Activated CD4-positive, alpha-beta T cell treated with anti-CD3 and anti-CD28 coated beads, Interleukin-2, amount 10 ng/mL, durations not matched to agents 24 days and 14 days (primary cell): Measurements from ENCODE around the gene TM4SF4. TPM values are rescaled to one million over a fixed set of nuclear protein-coding genes. Genes with fewer than 3 reads are reported as not detected.
"Not testable (repeated sequence)": the region's sequence is repeated elsewhere in the genome, so short reads cannot be mapped to it uniquely, and the experiment has no call there.

ENCODE experiments used
- DNase-seq: peaks from one replicate; pipeline ENCODE4 v3.0.0; 2022
- H3K27ac Mint-ChIP-seq: one replicate; pipeline ENCODE4 v1.8.0; 2022; ENCODE audit warnings: mild to moderate bottlenecking, mixed read lengths
- H3K27me3 Mint-ChIP-seq: one replicate; pipeline ENCODE4 v1.8.0; 2022; ENCODE audit warnings: mixed read lengths
- H3K36me3 Mint-ChIP-seq: one replicate; pipeline ENCODE4 v1.8.0; 2022; ENCODE audit warnings: low read depth, mild to moderate bottlenecking, mixed read lengths
- H3K4me1 Mint-ChIP-seq: one replicate; pipeline ENCODE4 v1.8.0; 2021; ENCODE audit warnings: mixed read lengths
- H3K4me3 Mint-ChIP-seq: one replicate; pipeline ENCODE4 v1.8.0; 2022; ENCODE audit warnings: mild to moderate bottlenecking, moderate library complexity, mixed read lengths
- H3K9me3 Mint-ChIP-seq: one replicate; pipeline ENCODE4 v1.8.0; 2021; ENCODE audit warnings: mixed read lengths
- intact Hi-C: fragments of 100-400 bp; cut with micrococcal nuclease; formaldehyde crosslinking; loops from one replicate; pipeline ENCODE4 v1.15.1; 2023
- total RNA-seq: library from RNA; stranded (reverse); gene quantifications from 2 replicates; pipeline ENCODE4 v1.2.3, GENCODE V29; 2022

TM4SF4 gene
- total RNA-seq, 1 donor from 2014 or later = not detected

DNA sequence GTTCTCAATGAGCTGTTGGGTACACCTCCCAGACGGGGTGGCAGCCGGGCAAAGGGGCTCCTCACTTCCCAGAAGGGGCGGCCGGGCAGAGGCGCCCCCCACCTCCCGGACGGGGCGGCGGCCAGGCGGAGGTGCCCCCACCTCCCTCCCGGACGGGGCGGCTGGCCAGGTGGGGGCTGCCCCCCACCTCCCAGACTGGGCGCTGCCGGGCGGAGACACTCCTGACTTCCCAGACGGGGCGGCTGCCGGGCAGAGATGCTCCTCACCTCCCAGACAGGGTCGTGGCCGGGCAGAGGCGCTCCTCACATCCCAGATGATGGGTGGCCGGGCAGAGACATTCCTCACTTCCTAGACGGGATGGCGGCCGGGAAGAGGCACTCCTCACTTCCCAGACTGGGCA lies 29.6 kb upstream of the TM4SF4 start:
- H3K4me3 Mint-ChIP-seq, DNase-seq, H3K4me1 Mint-ChIP-seq, H3K9me3 Mint-ChIP-seq, H3K36me3 Mint-ChIP-seq, H3K27me3 Mint-ChIP-seq, intact Hi-C loops, H3K27ac Mint-ChIP-seq: not testable (repeated sequence)

DNA sequence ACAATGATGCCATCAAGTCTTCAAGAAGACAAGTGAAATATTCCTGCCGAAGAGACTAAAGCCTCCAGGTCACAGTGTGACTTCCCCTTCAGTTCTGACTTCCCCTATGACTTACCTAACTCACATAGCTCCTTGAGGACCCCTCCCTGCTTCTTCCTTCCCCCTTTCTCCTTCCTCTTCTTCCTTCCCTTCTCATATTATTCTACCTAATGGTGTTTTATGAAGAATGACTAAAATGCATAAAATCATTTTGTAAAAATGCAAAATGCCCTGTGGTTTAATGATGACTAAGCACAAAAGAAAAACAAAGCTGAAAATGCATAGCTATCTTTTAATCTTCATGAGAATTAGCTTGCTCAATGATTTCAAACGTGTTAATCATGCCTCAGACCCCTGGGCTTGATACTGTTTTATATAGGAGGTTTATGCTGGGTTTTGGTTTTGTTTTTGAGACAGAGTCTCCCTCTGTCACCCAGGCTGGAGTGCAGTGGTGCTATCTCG lies 26.1 kb upstream of the TM4SF4 start:
- H3K4me3 Mint-ChIP-seq = no peak overlapping the region
- peaks cover 10% of the 10 kb centered on the region for H3K9me3 Mint-ChIP-seq
- no peaks in the 10 kb centered on the region for H3K36me3 Mint-ChIP-seq
- intact Hi-C loops = no loop called here
- no peaks in the 10 kb centered on the region for H3K4me1 Mint-ChIP-seq
- peaks cover 2% of the 10 kb centered on the region for H3K27me3 Mint-ChIP-seq
- peak; percentile 37 for DNase-seq
- no peak overlapping the region for H3K27ac Mint-ChIP-seq

DNA sequence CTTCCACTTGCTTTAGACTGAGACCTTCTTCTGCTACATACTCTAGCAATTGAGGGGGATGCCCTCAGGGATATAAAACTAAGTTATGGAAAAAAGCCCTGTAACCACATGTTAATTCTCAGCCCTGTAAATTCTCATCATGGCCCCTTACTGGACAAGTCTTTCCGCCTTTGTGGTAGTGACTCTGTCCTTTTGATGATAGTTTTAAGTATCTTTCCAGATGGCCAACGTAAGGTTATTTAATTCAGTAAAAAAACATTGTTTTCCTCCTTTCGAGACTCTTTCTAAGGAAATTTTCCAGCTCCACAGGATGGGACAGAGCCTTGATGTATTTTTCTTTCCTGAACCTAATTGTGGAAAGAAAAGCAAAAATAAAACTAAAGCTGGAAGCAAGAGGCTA lies 25.3 kb upstream of the TM4SF4 start:
- Mint-ChIP-seq H3K36me3 (no peaks in the 10 kb centered on the region), H3K4me3 (no peak overlapping the region), H3K27me3 (peaks cover 3% of the 10 kb centered on the region), H3K4me1 (no peaks in the 10 kb centered on the region), H3K9me3 (peaks cover 10% of the 10 kb centered on the region), H3K27ac (no peak overlapping the region)
- intact Hi-C loops = no loop called here
- no peak for DNase-seq

DNA sequence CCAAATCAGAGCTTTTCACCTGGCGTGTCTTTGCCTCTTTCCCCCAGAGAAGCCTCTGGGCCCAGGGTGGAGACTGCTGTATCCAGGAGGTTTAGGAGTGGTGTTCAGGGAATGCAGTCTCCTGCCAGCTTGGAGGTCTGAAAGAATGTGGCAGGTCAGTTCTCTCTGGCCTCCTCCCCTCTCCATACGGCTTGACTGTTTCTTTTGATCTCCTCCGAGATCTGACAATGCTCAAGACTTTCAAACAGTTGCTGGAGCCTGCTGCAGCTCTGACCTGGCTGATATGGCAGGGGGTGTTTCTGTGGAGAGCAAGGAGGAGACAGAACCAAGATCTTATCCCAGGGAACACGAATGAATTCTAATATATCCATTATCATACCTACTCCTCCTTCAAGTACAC lies 24.7 kb upstream of the TM4SF4 start:
- Mint-ChIP-seq H3K36me3 (no peaks in the 10 kb centered on the region), H3K27ac (no peak overlapping the region), H3K9me3 (peaks cover 10% of the 10 kb centered on the region), H3K4me3 (no peak overlapping the region), H3K4me1 (no peaks in the 10 kb centered on the region), H3K27me3 (peaks cover 4% of the 10 kb centered on the region)
- intact Hi-C loops = no loop called here
- no peak for DNase-seq

DNA sequence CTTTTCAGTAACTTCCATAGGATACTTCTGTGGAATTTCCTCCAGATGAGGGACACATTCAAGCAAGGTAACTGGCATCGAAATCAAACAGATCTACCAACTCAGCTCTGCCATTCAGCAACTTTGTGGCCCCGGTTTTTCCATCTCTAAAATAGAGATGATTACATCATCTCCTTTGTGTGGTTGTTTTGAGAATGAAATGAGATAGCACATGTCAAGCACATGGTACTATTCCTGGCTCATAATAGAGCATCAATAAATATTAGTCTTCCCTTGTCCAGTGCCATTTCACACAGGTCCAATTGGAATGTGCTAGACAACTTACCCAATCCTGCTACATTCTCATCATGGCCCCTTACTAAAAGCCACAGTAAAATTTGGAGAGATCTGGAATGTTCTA lies 24.2 kb upstream of the TM4SF4 start:
- peaks cover 4% of the 10 kb centered on the region for H3K27me3 Mint-ChIP-seq
- no peak for DNase-seq
- H3K27ac Mint-ChIP-seq = no peak overlapping the region
- no peak overlapping the region for H3K4me3 Mint-ChIP-seq
- peaks cover 10% of the 10 kb centered on the region for H3K9me3 Mint-ChIP-seq
- no peaks in the 10 kb centered on the region for H3K36me3 Mint-ChIP-seq
- intact Hi-C loops = no loop called here
- no peaks in the 10 kb centered on the region for H3K4me1 Mint-ChIP-seq

DNA sequence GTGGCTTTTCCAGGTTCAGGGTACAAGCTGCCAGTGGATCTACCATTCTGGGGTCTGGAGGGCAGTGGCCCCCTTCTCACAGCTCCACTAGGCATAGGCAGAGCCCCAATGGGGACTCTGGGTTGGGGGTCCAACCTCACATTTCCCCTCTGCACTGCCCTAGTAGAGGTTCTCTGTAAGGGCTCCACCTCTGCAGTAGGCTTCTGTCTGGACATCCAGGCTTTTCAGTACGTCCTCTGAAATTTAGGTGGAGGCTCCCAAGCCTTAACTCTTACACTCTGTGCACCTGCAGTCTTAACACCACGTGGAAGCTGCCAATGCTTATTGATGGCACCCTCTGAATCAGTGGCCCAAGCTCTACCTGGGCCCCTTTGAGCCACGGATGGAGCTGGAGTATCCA lies 22.5 kb upstream of the TM4SF4 start:
- Mint-ChIP-seq H3K4me1 (no peaks in the 10 kb centered on the region), H3K4me3 (no peak overlapping the region), H3K27me3 (peaks cover 4% of the 10 kb centered on the region), H3K27ac (no peak overlapping the region), H3K36me3 (no peaks in the 10 kb centered on the region), H3K9me3 (peaks cover 10% of the 10 kb centered on the region)
- intact Hi-C loops = no loop called here
- no peak for DNase-seq

DNA sequence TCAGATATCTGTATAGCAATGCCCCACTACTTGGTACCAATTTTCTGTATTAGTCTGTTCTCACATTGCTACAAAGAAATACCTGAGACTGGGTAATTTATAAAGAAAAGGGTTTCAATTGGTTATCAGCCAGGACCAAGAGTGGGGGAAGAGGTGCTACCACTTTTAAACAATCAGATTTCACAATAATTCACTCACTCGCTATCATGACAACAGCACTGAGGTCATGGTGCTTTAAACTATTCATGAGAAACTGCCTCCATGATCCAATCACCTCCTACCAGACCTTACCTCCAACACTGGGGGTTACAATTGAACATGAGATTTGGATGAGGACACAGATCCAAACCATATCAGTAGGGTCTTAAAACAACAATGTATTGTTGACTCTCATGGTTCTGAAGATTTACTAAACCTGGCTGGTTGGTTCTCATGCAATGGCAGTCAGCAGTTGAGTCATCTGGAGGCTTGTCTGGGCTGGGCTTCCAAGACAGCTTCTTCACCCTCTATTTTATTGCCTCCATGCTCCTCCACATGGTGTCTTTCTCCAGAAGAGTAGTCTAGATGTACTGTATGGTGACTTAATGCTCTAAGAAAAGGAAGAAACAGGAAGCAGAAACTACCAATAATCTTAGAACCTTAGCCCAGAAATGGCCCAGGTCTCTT lies 21.2 kb upstream of the TM4SF4 start:
- Mint-ChIP-seq H3K27ac (no peak overlapping the region), H3K27me3 (peaks cover 7% of the 10 kb centered on the region), H3K9me3 (peaks cover 10% of the 10 kb centered on the region), H3K36me3 (no peaks in the 10 kb centered on the region), H3K4me1 (no peaks in the 10 kb centered on the region), H3K4me3 (no peak overlapping the region)
- intact Hi-C loops = no loop called here
- DNase-seq = no peak

DNA sequence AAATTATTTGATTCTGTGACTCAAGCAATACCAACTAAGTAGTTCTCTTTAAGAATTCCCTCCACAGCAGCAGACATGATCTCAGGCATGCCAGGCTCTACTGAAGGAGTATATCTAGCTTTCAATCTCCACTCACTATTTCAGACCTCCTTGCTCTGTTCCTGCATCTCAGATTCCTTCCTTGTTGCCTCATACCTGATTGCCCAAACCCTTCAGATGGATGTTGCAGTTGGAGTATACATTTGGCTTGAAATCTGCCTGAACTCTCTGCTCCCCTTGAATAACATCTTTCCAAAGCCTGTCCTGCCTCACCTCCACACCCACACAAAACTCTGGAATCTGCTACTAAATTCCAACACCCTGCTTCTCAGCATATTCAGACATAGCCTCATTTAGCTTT lies 19.8 kb upstream of the TM4SF4 start:
- Mint-ChIP-seq H3K4me1 (no peaks in the 10 kb centered on the region), H3K36me3 (no peaks in the 10 kb centered on the region), H3K9me3 (peaks cover 10% of the 10 kb centered on the region), H3K27me3 (peaks cover 8% of the 10 kb centered on the region), H3K27ac (no peak overlapping the region), H3K4me3 (no peak overlapping the region)
- DNase-seq = no peak
- intact Hi-C loops = no loop called here

DNA sequence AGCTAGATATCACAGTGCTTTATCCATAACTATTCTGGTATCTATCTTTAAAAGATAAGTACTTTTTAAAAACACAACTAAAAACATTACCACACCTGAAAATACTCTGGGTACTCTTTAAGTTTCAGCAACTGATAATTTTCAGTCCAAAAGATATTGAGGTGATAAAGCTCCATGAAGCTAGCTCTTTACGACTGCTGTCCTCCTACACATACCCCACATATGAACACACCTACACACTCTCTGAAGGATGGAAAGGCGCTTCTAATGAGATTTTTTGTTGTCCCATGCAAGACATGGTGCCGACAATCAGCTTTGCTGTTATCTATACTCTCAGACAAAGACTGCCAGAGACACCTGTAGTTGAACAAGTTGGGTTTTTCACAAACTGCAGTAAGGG lies 19.1 kb upstream of the TM4SF4 start:
- no peak for DNase-seq
- intact Hi-C loops = no loop called here
- no peaks in the 10 kb centered on the region for H3K36me3 Mint-ChIP-seq
- H3K9me3 Mint-ChIP-seq = peaks cover 10% of the 10 kb centered on the region
- no peak overlapping the region for H3K4me3 Mint-ChIP-seq
- no peak overlapping the region for H3K27ac Mint-ChIP-seq
- H3K4me1 Mint-ChIP-seq = no peaks in the 10 kb centered on the region
- peaks cover 8% of the 10 kb centered on the region for H3K27me3 Mint-ChIP-seq

DNA sequence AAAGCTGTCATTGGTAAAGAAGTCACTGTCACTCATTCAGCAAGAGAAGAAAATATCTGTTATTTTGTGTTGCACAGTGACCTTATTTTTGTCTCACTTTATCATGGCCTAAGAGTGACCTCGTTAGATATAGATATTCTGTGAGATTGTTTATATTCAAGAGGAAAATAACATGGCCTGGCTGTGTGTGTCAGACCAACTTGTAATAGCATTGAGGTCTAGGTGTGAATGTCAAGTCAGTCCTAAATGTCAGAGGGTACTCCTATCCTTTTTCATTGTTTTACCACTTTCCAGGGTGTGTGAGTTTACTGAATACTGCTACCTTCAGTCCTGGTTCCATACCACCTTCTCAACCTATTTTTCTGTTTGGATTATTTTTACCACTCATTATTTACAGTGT lies 18.5 kb upstream of the TM4SF4 start:
- Mint-ChIP-seq H3K27ac (no peak overlapping the region), H3K9me3 (peaks cover 8% of the 10 kb centered on the region), H3K4me3 (no peak overlapping the region), H3K4me1 (no peaks in the 10 kb centered on the region), H3K27me3 (peaks cover 8% of the 10 kb centered on the region), H3K36me3 (no peaks in the 10 kb centered on the region)
- no peak for DNase-seq
- intact Hi-C loops = no loop called here

DNA sequence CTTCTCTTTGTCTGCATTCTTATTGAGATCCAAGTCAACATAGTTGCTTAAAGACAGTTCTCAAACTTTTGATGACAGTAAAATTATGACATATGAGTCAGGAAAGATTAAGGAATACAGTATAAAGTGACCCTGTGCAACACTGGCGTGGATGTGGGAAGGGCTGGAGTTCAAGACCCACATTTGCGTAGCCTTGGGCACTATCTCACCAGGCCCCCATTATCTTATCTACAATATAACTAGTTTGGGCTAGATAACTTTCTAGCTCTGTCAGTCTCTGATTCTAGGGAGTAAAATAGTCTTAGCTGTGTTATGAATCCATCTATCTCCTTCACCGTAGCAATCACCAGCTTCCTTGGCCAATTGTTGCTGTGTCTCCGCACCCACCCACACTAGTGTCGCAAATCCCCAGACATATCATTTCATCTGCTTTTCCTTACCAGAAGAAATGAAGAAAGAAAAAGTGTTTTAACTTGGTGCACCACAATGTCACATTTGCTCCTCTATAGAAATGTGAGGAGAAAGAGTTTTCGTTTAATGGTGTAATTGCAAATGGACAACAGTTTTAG lies 14.9 kb upstream of the TM4SF4 start:
- H3K9me3 Mint-ChIP-seq = no peaks in the 10 kb centered on the region
- peaks cover 6% of the 10 kb centered on the region for H3K27me3 Mint-ChIP-seq
- no peak for DNase-seq
- intact Hi-C loops = no loop called here
- H3K4me3 Mint-ChIP-seq = no peak overlapping the region
- no peaks in the 10 kb centered on the region for H3K4me1 Mint-ChIP-seq
- H3K36me3 Mint-ChIP-seq = no peaks in the 10 kb centered on the region
- no peak overlapping the region for H3K27ac Mint-ChIP-seq

DNA sequence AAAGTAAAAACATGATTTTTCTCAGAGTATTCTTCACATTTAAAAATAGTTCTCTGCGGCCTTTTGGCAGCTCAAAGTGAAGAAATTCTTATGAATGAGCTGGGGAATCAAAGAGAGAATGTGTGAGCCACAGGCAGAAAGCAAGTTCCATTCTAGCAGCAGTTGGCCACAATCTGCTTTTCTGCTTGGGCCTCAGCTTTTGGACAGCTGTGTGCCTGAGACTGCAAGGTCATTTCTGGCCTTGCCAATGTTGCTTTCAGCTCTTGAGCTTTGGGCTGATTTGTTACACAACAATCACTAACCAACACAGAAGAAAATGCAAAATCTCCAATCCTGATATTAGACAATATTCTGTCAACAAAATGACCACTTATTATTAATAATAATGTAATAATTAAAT lies 14.4 kb upstream of the TM4SF4 start:
- Mint-ChIP-seq H3K27me3 (peaks cover 6% of the 10 kb centered on the region), H3K4me1 (no peaks in the 10 kb centered on the region), H3K27ac (no peak overlapping the region), H3K9me3 (no peaks in the 10 kb centered on the region), H3K4me3 (no peak overlapping the region), H3K36me3 (no peaks in the 10 kb centered on the region)
- intact Hi-C loops = no loop called here
- no peak for DNase-seq

DNA sequence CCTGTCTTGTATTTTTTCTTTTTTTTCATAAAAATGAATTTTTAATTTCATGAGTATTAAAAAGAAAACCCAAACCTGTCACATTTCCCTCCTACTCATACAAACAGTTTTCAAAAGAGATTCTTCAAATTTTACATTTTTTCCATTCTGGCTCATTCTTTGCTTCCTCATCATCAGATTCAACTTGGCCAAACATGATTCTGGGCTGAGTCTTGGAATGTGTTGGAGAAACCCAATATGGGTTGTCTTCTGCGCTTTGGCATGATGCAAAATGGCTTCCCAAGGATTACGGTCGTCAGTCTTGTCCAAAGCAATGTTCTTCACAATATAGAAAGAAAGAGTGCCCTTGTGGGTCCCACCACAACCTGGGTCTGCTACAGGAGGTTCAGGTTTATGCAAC lies 12.4 kb upstream of the TM4SF4 start:
- no peak overlapping the region for H3K4me3 Mint-ChIP-seq
- intact Hi-C loops = no loop called here
- peaks cover 7% of the 10 kb centered on the region for H3K27me3 Mint-ChIP-seq
- no peak for DNase-seq
- H3K9me3 Mint-ChIP-seq = no peaks in the 10 kb centered on the region
- H3K27ac Mint-ChIP-seq = no peak overlapping the region
- no peaks in the 10 kb centered on the region for H3K4me1 Mint-ChIP-seq
- H3K36me3 Mint-ChIP-seq = no peaks in the 10 kb centered on the region

DNA sequence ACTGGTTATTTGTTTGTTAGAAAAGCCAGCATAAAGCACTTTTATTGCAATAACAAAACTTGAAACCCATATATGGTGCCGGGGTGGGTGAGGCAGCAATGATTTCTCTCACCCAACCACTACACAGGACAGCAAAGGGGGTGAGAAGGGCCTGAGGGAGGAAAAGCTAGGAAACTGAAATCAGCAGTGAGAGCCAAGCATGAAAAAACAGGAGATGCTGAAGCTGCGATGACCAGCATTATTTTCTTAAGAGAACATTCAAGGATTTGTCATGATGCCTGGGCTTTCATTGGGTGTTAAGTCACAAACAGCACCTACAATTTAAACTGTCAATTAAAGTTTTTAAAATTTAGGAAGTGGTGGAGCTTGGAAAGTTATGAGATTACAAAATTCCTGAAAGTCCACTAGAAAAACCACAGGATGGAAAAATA lies 11.9 kb upstream of the TM4SF4 start:
- Mint-ChIP-seq H3K27me3 (peaks cover 7% of the 10 kb centered on the region), H3K27ac (no peak overlapping the region), H3K36me3 (no peaks in the 10 kb centered on the region), H3K9me3 (no peaks in the 10 kb centered on the region), H3K4me1 (no peaks in the 10 kb centered on the region), H3K4me3 (no peak overlapping the region)
- no peak for DNase-seq
- intact Hi-C loops = no loop called here

DNA sequence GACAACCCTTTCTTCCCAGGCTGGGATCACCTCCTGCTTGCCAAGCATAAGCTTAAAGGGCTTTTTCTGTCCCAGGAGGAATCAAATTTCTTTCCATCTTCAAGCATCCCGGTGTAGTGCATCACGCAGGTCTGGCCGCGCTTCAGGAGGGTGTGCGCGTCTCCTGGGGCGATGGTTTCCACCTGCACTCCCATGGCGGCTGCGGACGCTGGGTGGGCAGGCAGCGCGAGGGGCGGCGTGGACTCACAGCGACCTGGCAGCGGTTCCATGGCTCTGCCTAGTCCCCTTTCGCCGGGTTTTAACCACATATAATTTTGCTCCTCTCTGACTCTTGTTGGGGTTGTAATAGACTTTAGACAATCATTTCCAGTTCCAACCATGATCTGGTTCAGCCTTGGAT lies 10.6 kb upstream of the TM4SF4 start:
- intact Hi-C loops = no loop called here

More for the DNA sequence above, 10.6 kb upstream of the TM4SF4 start:
- Mint-ChIP-seq H3K4me3 (no peak overlapping the region), H3K9me3 (no peaks in the 10 kb centered on the region), H3K4me1 (no peaks in the 10 kb centered on the region), H3K27ac (no peak overlapping the region), H3K27me3 (peaks cover 4% of the 10 kb centered on the region), H3K36me3 (no peaks in the 10 kb centered on the region)
- DNase-seq = no peak
